Heart left ventricle (tissue), 16 donors: ENCODE measurements around the gene RPL35. TPM values are rescaled to one million over a fixed set of nuclear protein-coding genes. Genes with fewer than 3 reads are reported as not detected.
"Not testable (repeated sequence)": the region's sequence is repeated elsewhere in the genome, so short reads cannot be mapped to it uniquely, and the experiment has no call there.

Source experiments
- ATAC-seq, 4 donors: fragments of 200-7000 bp; cut with Tn5 transposase; one replicate each; pipeline ENCODE4 v1.9.1; 2020 to 2022; ENCODE audit warnings: moderate library complexity in 4 of 4, mild to moderate bottlenecking in 3 of 4, moderate number of reproducible peaks in 1 of 4
- DNase-seq, 5 donors: peaks; one replicate each; pipeline ENCODE4 v3.0.0-alpha.2; 2020
- H3K27ac ChIP-seq, 12 donors: fragments of 200-600 bp; sonication (generic) in 4 of 12; one replicate each; pipeline versions ENCODE4 v1.5.0 to v1.8.0; 2016 to 2022; ENCODE audit warnings: mild to moderate bottlenecking in 2 of 12
- H3K27me3 ChIP-seq, 9 donors: fragments of 200-600 bp; sonication (generic) in 2 of 9; one replicate each; pipeline versions ENCODE4 v1.5.1 to v1.8.0; 2016 to 2022; ENCODE audit warnings: mild to moderate bottlenecking in 3 of 9
- H3K36me3 ChIP-seq, 9 donors: fragments of 200-600 bp; sonication (generic) in 2 of 9; one replicate each; pipeline versions ENCODE4 v1.5.0 to v1.8.0; 2018 to 2022; ENCODE audit warnings: mild to moderate bottlenecking in 2 of 9
- H3K4me1 ChIP-seq, 12 donors: fragments of 200-600 bp; sonication (generic) in 4 of 12; one replicate each; pipeline versions ENCODE4 v1.5.0 to v1.8.0; 2016 to 2022; ENCODE audit warnings: mild to moderate bottlenecking in 3 of 12
- H3K4me3 ChIP-seq, 12 donors: fragments of 200-600 bp; sonication (generic) in 4 of 12; one replicate each; pipeline versions ENCODE4 v1.5.0 to v1.8.0; 2017 to 2022; ENCODE audit warnings: mild to moderate bottlenecking in 9 of 12, moderate library complexity in 4 of 12
- H3K9me3 ChIP-seq, 12 donors: fragments of 200-600 bp; sonication (generic) in 4 of 12; one replicate each; pipeline versions ENCODE4 v1.5.0 to v1.8.0; 2016 to 2022; ENCODE audit warnings: mild to moderate bottlenecking in 1 of 12
- CTCF ChIP-seq, 12 donors: fragments of 200-600 bp; sonication (generic) in 4 of 12; IDR thresholded peaks; one replicate each; pipeline versions ENCODE4 v1.5.0 to v1.8.0; 2018 to 2022; ENCODE audit warnings: antibody characterized with exemption in 12 of 12, mild to moderate bottlenecking in 5 of 12
- POLR2A ChIP-seq, 2 donors: fragments of 450-650 bp; IDR thresholded peaks; one replicate each; pipeline ENCODE4 v1.6.1; 2017; ENCODE audit warnings: antibody characterized with exemption in 2 of 2, mild to moderate bottlenecking in 2 of 2, moderate library complexity in 2 of 2
- WGBS, 4 donors: extraction: QIAGEN DNeasy Blood & Tissue Kit in 2 of 4; methylation state at CpG; one replicate each; pipeline versions ENCODE4 v1.1.5 to v1.1.7; 2013 to 2018; 5-methylcytosine and 5-hydroxymethylcytosine counted together
- intact Hi-C, 10 donors: fragments of 100-400 bp; cut with DNase I; formaldehyde crosslinking; loops; one replicate each; pipeline versions ENCODE4 v1.11.1 to v1.14.2; 2022
- polyA plus RNA-seq, 2 donors: library from polyadenylated mRNA; stranded (reverse); fragments of 200-250 nt; gene quantifications; one replicate each; pipeline ENCODE4 v1.2.3, GENCODE V29; 2013
- total RNA-seq, 9 donors: library from RNA; depleted of rRNA in 2 of 9; stranded (reverse); fragments of >200 nt in 2 of 9; fragmentation: NEBNext Ultra II Directional in 3 of 9; extraction: Animal tissue kit (Norgen Biotek cat#: 25700) in 3 of 9; gene quantifications; one replicate each; pipeline versions ENCODE4 v1.1.0 to v1.2.4, GENCODE V29; 2016 to 2023
- donor health status: ischemic (EF 13 %, LVEDD 7.1; RV severe dilation, severe dysfunction).
- donor health status: healthy with polysubstance abuse.
- donor health status: DM: no; HTN: yes; CAD: no.
- donor health status: DM: no; HTN: no; CAD: no.
- donor health status: ischemic (EF 25% LVEDD 6.9; RV normal size, moderate dysfunction).
- donor health status: ischemic (EF 25% LVEDD 5.7; RV mildly dilated, moderate dysfunction).
- donor health status: healthy.
- donor health status: DM: yes; HTN: yes; CAD: no.
- donor health status: ischemic (EF 35%, LVEDD 5.7; RV mildly dilated, moderate dysfunction).
- donor health status: nonischemic (EF 11% LVEDD 7.7; RV severe dilation, severe dysfunction).
- donor health status: DM: yes; HTN: yes; CAD: no.
- donor health status: PGD.
- donor health status: ischemic (EF 29% LVEDD 5.4; RV normal size, mild dysfunction).
- donor health status: nonischemic (EF 23%, LVEDD 6.1; RV moderate dilation, normal function).

Gene RPL35
- total and polyA plus RNA-seq, 11 donors, result 600 to 3,054 (median 868) TPM

- Histone ChIP-seq H3K4me1 (peaks cover 0 to 41% (median 20%) of the 10 kb centered on the region in 12 donors), H3K9me3 (no peaks in the 10 kb centered on the region), H3K27me3 (no peaks in the 10 kb centered on the region), H3K4me3 (no peak overlapping the region), H3K27ac (peak overlapping the region in 7 of 12 donors; percentile 17 to 81 (median 50)), H3K36me3 (no peaks in the 10 kb centered on the region)
- intact Hi-C loops, result loop anchor here in 2 of 10 donors (10.0 kb wide), 2 partner anchors 225 to 295 kb away; partner anchors contain the start of gene SCAI (in 1 of the 2)
- DNase-seq (peak; percentile 46 to 78 (median 74)), ATAC-seq (no peak)
- WGBS, 4 donors, result 44 to 61% (median 49%) methylated on average over 6 to 10 of the region's 10 CpGs
- TF ChIP-seq CTCF (IDR thresholded peaks at IDR 0.05) (no peak), POLR2A (IDR thresholded peaks at IDR 0.05) (no peak)
Observed at GRCh38 chr9:124849801-124850200, 12.0 kb downstream of the RPL35 start.

- intact Hi-C loops, result no loop called here
- Histone ChIP-seq H3K36me3 (no peaks in the 10 kb centered on the region), H3K27me3 (no peaks in the 10 kb centered on the region), H3K9me3 (no peaks in the 10 kb centered on the region), H3K27ac (no peak overlapping the region), H3K4me1 (peaks cover 0 to 24% (median 6%) of the 10 kb centered on the region in 12 donors), H3K4me3 (no peak overlapping the region)
- no peak for ATAC-seq
- 86 to 96% (median 92%) methylated on average over 6 of the region's 6 CpGs for WGBS, 4 donors
- TF ChIP-seq CTCF (IDR thresholded peaks at IDR 0.05) (no peak), POLR2A (IDR thresholded peaks at IDR 0.05) (no peak)
- no peak for DNase-seq
Observed at GRCh38 chr9:124846969-124847368, 14.8 kb downstream of the RPL35 start.

GRCh38 chr9:124846467-124846866, 15.3 kb downstream of the RPL35 start:
- ATAC-seq, H3K27ac ChIP-seq, H3K36me3 ChIP-seq, H3K4me3 ChIP-seq, H3K9me3 ChIP-seq, H3K27me3 ChIP-seq, DNase-seq, intact Hi-C loops: not testable (repeated sequence)
- 94 to 95% (median 95%) methylated on average over 9 of the region's 9 CpGs for WGBS, 4 donors
- peaks cover 0 to 19% (median 2%) of the 10 kb centered on the region in 12 donors for H3K4me1 ChIP-seq

DNA sequence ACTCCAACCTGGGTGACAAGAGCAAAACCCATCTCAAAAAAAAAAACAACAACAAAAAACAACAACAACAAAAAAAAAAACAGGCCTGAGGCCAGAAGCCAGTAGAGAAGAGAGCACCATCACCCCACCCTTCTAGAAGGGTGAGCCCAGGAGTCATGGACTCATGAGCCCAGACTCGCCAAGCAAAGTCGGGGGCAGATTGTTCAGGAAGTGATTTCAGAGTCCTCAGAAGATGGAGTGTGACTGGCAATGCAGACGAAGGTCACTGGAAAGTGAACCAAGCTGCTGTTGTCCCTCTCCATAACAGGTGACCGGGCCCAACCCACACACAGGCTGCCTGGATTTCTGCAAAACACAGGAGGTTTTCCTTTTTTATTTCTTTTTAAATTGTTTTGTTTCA, 17.5 kb downstream of the RPL35 start:
- intact Hi-C loops, result loop anchor here in 1 of 10 donors (5.0 kb wide), 1 partner anchor 62 kb away; no protein-coding TSS in a partner anchor
- Histone ChIP-seq H3K9me3 (no peaks in the 10 kb centered on the region), H3K27me3 (no peaks in the 10 kb centered on the region), H3K27ac (no peak overlapping the region), H3K4me3 (no peak overlapping the region), H3K4me1 (peaks cover 0 to 14% (median 2%) of the 10 kb centered on the region in 12 donors), H3K36me3 (no peaks in the 10 kb centered on the region)
- no peak for DNase-seq
- TF ChIP-seq CTCF (IDR thresholded peaks at IDR 0.05) (no peak), POLR2A (IDR thresholded peaks at IDR 0.05) (no peak)
- ATAC-seq, result no peak
- 60 to 67% (median 65%) methylated on average over 4 of the region's 4 CpGs for WGBS, 4 donors
